Measurements from ENCODE around the gene NSL1. TPM values are rescaled to one million over a fixed set of nuclear protein-coding genes. Genes with fewer than 3 reads are reported as not detected.

The NSL1 gene
- total and polyA plus RNA-seq, 9 of the 15 experiments (the other 6 are each of a cell fraction or from before 2014, with no cell fraction given): 53.5 to 108 (median 59.1) TPM

DNA sequence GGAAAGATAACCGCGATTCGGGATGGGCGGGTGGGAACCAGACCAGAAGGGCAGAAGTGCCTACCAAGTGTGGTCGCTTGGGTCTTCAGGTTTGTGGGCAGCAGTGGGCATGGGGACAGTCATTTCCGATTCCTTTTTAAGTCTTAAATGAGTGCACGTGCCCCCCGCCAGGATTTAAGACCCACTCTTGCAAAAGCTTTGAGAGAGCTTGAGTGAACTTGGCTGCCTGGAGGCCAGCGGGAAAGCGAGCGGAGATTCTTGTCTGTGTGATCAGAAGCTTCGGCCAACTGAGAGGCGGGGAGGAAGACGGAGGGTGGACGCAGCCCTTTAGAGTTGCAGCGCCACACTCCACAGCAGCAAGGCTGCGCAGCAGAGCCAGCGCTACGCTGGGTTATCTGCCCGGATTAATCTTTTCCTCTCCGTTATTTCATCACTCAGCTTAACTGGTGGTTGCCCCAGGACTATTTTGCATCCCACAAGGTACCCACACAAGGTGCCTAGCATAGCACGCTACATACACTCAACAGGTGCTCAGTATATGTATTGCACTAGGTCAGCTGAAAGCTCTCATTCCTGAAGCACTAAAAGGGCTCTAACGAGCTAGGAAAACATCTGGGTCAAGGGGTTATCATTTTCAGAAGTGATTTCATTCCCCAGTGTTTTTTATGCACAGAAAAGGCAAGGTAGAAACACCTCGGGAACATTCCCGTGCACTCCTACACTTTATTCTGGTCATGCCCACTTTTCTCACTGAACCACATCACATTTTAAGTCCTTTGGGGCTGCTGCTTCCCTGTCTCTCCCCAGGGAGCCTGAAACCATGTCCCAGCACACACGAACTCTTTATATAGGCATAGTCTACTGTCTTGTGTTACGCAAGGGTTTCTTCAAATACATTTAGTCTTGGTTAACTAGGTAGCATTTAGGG, 90.4 kb downstream of the NSL1 start (continued):
- TF ChIP-seq, protein P1, sequence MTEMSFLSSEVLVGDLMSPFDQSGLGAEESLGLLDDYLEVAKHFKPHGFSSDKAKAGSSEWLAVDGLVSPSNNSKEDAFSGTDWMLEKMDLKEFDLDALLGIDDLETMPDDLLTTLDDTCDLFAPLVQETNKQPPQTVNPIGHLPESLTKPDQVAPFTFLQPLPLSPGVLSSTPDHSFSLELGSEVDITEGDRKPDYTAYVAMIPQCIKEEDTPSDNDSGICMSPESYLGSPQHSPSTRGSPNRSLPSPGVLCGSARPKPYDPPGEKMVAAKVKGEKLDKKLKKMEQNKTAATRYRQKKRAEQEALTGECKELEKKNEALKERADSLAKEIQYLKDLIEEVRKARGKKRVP (CRISPR knock-in tag; IDR thresholded peaks at IDR 0.05): peak; percentile 51
- TF ChIP-seq ZEB2 (IDR thresholded peaks at IDR 0.05) (no peak), ATF7 (IDR thresholded peaks at IDR 0.05) (peak; percentile 17; the same call in 1 of the 2 replicates), CBX2 (IDR thresholded peaks at IDR 0.05; ENCODE audit: insufficient read depth, low read length, poor library complexity, severe bottlenecking) (peak; percentile 43), ZNF57 (CRISPR knock-in tag; IDR thresholded peaks at IDR 0.05) (no peak), RAD21 (CRISPR knock-in tag; conservative IDR thresholded peaks at IDR 0.05 in 1 of 2, IDR thresholded peaks at IDR 0.05 in 1 of 2) (peak in 1 of 2 experiments; percentile 37; a peak in 2 of 4 replicates), CREM (IDR thresholded peaks at IDR 0.05; ENCODE audit: low read depth) (peak; percentile 28; the same call in 1 of the 2 replicates), RB1 (IDR thresholded peaks at IDR 0.05; ENCODE audit: low read depth) (no peak), ZFP30 (CRISPR knock-in tag; IDR thresholded peaks at IDR 0.05; ENCODE audit: borderline replicate concordance) (no peak), TBL1XR1 (IDR thresholded peaks at IDR 0.05; ENCODE audit: low read length in 2 of 2) (no peak), ASH1L (IDR thresholded peaks at IDR 0.05; ENCODE audit: borderline replicate concordance, low read depth, partially characterized antibody) (no peak), ZNF146 (CRISPR knock-in tag; IDR thresholded peaks at IDR 0.05; ENCODE audit: unreplicated experiment) (no peak), EP300 (IDR thresholded peaks at IDR 0.05; ENCODE audit: low read length) (peak; percentile 22; the same call in 1 of the 2 replicates), MCM2 (IDR thresholded peaks at IDR 0.05; ENCODE audit: low read depth) (no peak), NR3C1 (CRISPR knock-in tag; IDR thresholded peaks at IDR 0.05) (no peak), ZC3H11A (IDR thresholded peaks at IDR 0.05; ENCODE audit: low read depth, low read length) (no peak), ZNF75A (CRISPR knock-in tag; IDR thresholded peaks at IDR 0.05) (no peak), ARHGAP35 (IDR thresholded peaks at IDR 0.05; ENCODE audit: partially characterized antibody) (no peak), MYC (IDR thresholded peaks at IDR 0.05; ENCODE audit: low read depth, low read length) (peak; percentile 33; the same call in 1 of the 2 replicates), MYC (CRISPR knock-in tag; IDR thresholded peaks at IDR 0.05; ENCODE audit: borderline replicate concordance, low read depth) (no peak), RFX5 (IDR thresholded peaks at IDR 0.05; ENCODE audit: low read depth, low read length) (no peak)
- TF ChIP-seq, protein P2, sequence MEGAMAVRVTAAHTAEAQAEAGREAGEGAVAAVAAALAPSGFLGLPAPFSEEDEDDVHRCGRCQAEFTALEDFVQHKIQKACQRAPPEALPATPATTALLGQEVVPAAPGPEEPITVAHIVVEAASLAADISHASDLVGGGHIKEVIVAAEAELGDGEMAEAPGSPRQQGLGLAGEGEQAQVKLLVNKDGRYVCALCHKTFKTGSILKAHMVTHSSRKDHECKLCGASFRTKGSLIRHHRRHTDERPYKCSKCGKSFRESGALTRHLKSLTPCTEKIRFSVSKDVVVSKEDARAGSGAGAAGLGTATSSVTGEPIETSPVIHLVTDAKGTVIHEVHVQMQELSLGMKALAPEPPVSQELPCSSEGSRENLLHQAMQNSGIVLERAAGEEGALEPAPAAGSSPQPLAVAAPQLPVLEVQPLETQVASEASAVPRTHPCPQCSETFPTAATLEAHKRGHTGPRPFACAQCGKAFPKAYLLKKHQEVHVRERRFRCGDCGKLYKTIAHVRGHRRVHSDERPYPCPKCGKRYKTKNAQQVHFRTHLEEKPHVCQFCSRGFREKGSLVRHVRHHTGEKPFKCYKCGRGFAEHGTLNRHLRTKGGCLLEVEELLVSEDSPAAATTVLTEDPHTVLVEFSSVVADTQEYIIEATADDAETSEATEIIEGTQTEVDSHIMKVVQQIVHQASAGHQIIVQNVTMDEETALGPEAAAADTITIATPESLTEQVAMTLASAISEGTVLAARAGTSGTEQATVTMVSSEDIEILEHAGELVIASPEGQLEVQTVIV (CRISPR knock-in tag; IDR thresholded peaks at IDR 0.05; ENCODE audit: borderline replicate concordance): no peak
- TF ChIP-seq, protein P3, sequence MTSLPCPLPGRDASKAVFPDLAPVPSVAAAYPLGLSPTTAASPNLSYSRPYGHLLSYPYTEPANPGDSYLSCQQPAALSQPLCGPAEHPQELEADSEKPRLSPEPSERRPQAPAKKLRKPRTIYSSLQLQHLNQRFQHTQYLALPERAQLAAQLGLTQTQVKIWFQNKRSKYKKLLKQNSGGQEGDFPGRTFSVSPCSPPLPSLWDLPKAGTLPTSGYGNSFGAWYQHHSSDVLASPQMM (CRISPR knock-in tag; IDR thresholded peaks at IDR 0.05): no peak
- TF ChIP-seq, protein P4, sequence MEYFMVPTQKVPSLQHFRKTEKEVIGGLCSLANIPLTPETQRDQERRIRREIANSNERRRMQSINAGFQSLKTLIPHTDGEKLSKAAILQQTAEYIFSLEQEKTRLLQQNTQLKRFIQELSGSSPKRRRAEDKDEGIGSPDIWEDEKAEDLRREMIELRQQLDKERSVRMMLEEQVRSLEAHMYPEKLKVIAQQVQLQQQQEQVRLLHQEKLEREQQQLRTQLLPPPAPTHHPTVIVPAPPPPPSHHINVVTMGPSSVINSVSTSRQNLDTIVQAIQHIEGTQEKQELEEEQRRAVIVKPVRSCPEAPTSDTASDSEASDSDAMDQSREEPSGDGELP (CRISPR knock-in tag; IDR thresholded peaks at IDR 0.05; ENCODE audit: borderline replicate concordance): peak; percentile 18; the same call in 1 of the 2 replicates

All from K562 (cell line).